ENCODE data around the gene ASB1. TPM values are rescaled to one million over a fixed set of nuclear protein-coding genes. Genes with fewer than 3 reads are reported as not detected.
"Not testable (repeated sequence)": the region's sequence is repeated elsewhere in the genome, so short reads cannot be mapped to it uniquely, and the experiment has no call there.

The ASB1 gene
- total and polyA plus RNA-seq, 4 donors: 22.1 to 41.9 (median 37.5) TPM

DNA sequence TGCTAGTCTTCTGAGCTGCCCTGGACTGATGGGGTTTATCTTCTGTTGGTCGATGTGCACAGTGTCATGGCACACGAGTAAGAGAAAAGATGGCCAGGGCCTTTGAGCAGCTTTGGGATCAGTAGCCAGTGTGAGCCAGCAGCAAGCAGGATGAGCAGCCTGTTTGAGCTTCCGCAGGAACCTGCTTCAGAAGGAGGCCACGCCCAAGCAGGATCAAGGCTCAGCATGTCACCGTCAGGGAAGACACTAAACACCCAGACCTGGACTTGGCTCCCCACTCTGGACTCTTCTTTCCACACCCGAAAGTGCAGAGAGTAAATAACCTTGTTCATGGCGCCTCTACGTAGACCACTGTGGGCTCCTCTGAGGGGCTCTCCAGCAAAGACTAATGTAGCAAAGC, 25.2 kb upstream of the ASB1 start:
- no peak for DNase-seq (ENCODE audit: low read depth in 4 of 6, low spot score in 6 of 6)
- WGBS (ENCODE audit: insufficient coverage): 94% methylated on average over 6 of the region's 8 CpGs

DNA sequence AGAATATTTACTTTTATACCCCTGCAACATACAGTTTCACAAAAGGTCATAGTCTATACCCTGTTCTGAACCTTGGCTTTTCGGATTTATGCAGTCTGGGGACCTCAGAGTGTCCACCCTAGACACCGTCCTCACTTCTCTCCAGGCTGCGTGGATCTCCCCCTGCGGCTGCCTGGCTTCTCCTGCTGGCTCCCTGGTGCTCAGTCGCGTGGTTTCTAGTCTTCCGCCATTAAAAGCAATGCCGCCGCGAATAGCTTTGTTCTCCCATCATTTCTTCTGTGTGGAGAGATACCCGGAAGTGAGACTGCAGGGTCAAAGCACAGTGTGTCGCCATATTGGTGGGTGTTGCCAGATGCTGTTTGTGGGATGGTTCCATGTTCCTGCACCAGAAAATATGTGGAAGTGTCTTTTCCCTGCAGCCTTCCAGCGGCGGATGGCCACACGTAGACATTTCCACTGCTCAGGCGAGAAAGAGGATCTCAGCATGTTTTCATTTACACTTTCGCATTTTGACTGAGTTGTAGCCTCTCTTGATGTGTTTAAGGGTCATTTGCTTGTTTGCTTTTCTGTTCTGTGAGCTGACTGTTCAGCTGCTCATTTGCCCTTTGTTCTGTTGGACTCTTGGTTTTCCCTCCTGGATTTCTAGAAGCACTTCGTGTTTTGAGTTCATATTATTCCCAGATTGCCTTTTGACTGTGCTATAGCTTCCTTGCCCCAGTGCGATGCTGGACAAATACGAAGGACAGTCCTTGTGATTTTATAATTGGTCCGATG, 22.9 kb upstream of the ASB1 start:
- Histone ChIP-seq H3K36me3 (ENCODE audit: control insufficient read depth, insufficient read depth, low read length) (peaks cover 46% of the 10 kb centered on the region), H3K4me1 (ENCODE audit: control insufficient read depth, insufficient read depth, low read length) (peaks cover 16% of the 10 kb centered on the region), H3K27ac (ENCODE audit: low read depth, low read length) (peak overlapping the region; percentile 58), H3K9me3 (ENCODE audit: control insufficient read depth, insufficient read depth, low read length) (no peaks in the 10 kb centered on the region), H3K4me3 (ENCODE audit: low read depth, low read length) (no peak overlapping the region), H3K27me3 (ENCODE audit: control insufficient read depth, insufficient read depth, low read length) (no peaks in the 10 kb centered on the region)
- WGBS (ENCODE audit: insufficient coverage): 87% methylated on average over 19 of the region's 21 CpGs
- DNase-seq (ENCODE audit: low read depth in 4 of 6, low spot score in 6 of 6): no peak

More for the DNA sequence above, 25.2 kb upstream of the ASB1 start:
- Histone ChIP-seq H3K4me3 (ENCODE audit: low read depth, low read length) (no peak overlapping the region), H3K36me3 (ENCODE audit: control insufficient read depth, insufficient read depth, low read length) (peaks cover 28% of the 10 kb centered on the region), H3K4me1 (ENCODE audit: control insufficient read depth, insufficient read depth, low read length) (peaks cover 21% of the 10 kb centered on the region), H3K27ac (ENCODE audit: low read depth, low read length) (no peak overlapping the region), H3K27me3 (ENCODE audit: control insufficient read depth, insufficient read depth, low read length) (no peaks in the 10 kb centered on the region), H3K9me3 (ENCODE audit: control insufficient read depth, insufficient read depth, low read length) (no peaks in the 10 kb centered on the region)

DNA sequence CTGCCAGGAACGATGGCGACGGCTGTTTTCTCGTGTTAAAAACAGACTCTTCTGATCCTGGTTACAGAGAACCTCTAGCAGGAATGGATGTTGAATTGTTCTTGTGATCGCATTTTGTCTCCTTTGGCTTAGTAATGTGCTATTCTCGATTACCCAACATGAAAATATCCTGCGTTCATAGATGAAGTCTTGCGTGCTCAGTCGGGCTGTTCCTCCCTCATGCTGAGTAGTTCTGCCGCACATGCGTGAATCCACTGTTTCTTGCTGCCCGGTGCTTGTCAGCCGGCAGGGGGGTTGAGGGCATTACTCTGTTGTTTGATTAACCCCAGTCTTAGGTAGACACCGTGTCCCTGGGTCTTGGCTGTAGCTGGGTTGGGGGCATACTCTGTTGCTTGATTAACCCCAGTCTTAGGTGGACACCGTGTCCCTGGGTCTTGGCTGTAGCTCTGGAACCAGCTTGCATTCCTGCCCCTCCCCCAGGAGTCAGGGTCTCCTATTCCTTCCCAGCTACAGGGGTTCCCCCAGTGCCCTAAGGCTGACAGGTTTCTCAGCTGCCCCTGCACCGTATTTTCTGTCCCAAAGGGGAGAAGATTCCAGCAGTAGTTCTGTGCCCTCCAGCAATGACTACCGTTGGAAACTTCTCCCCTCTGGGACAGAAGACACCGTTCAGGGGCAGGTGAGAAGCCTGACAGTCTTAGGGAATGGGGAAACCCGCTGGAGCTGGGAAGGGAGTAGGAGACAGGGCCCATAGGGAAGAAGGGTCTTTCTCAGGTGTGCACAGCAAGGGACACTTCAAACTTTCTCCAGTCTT, 22.1 kb upstream of the ASB1 start:
- WGBS (ENCODE audit: insufficient coverage): 83% methylated on average over 16 of the region's 19 CpGs
- H3K27ac ChIP-seq (ENCODE audit: low read depth, low read length): peak overlapping the region; percentile 58
- no peaks in the 10 kb centered on the region for H3K9me3 ChIP-seq (ENCODE audit: control insufficient read depth, insufficient read depth, low read length)
- peaks cover 53% of the 10 kb centered on the region for H3K36me3 ChIP-seq (ENCODE audit: control insufficient read depth, insufficient read depth, low read length)
- H3K4me3 ChIP-seq (ENCODE audit: low read depth, low read length): no peak overlapping the region
- peaks cover 16% of the 10 kb centered on the region for H3K4me1 ChIP-seq (ENCODE audit: control insufficient read depth, insufficient read depth, low read length)
- H3K27me3 ChIP-seq (ENCODE audit: control insufficient read depth, insufficient read depth, low read length): no peaks in the 10 kb centered on the region
- DNase-seq (ENCODE audit: low read depth in 4 of 6, low spot score in 6 of 6): no peak

DNA sequence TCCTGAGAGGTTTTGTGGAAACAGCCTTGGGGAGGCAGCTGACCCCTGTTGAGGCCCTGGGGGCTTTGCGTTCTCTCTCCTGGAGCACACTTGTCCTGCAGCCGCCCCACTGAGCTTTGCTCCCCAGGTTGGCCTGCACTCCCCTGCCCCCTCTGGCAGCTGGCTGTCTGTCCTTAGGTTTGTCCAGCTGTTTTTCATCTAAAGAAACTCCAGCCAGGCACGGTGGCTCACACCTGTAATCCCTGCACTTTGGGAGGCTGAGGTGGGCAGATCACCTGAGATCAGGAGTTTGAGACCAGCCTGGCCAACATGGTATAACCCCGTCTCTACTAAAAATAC, 21.5 kb upstream of the ASB1 start:
- DNase-seq (ENCODE audit: low read depth in 4 of 6, low spot score in 6 of 6); H3K9me3 ChIP-seq (ENCODE audit: control insufficient read depth, insufficient read depth, low read length); H3K4me3 ChIP-seq (ENCODE audit: low read depth, low read length); H3K27me3 ChIP-seq (ENCODE audit: control insufficient read depth, insufficient read depth, low read length); H3K27ac ChIP-seq (ENCODE audit: low read depth, low read length): not testable (repeated sequence)
- peaks cover 17% of the 10 kb centered on the region for H3K4me1 ChIP-seq (ENCODE audit: control insufficient read depth, insufficient read depth, low read length)
- H3K36me3 ChIP-seq (ENCODE audit: control insufficient read depth, insufficient read depth, low read length): peaks cover 57% of the 10 kb centered on the region
- WGBS (ENCODE audit: insufficient coverage): 87% methylated on average over 3 of the region's 4 CpGs

DNA sequence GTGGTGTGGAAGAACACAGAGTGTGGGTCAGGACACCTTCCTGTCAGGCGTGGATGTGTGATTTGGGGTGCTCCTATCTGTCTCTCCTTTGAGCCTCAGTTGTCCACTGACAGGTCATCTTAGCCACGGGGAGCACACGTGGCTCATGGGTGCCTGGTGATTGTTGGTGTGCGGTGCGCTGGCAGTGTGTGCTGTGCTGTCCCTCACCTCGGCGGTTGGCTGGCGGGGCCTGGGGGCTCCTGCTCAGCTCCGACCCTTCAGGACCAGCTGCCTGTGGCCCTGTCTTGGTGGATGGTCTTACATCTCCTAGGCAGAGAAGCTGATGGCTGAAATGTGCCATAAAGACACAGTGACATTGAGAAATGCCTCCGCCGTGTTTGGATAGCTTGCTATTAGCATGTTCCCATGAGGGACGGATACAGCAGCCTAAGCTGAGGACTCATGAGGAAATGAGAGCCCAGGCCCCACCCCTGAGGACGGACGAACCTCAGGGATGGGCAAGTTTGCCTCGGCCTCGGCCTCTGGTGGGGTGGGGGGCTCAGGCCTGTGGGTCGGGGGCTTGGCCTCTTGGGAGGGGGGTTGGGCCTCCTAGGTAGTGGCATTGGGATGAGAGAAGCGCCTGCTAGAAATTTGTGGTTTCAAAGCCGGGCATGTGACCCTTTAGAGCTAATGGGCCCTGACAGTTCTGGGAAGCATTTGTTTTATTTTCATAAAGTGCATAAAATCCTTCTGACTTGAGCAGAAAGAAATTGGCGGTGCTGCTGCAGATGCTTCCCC, 20.3 kb upstream of the ASB1 start:
- Histone ChIP-seq H3K4me3 (ENCODE audit: low read depth, low read length) (no peak overlapping the region), H3K9me3 (ENCODE audit: control insufficient read depth, insufficient read depth, low read length) (no peaks in the 10 kb centered on the region)
- 79% methylated on average over 16 of the region's 20 CpGs for WGBS (ENCODE audit: insufficient coverage)

DNA sequence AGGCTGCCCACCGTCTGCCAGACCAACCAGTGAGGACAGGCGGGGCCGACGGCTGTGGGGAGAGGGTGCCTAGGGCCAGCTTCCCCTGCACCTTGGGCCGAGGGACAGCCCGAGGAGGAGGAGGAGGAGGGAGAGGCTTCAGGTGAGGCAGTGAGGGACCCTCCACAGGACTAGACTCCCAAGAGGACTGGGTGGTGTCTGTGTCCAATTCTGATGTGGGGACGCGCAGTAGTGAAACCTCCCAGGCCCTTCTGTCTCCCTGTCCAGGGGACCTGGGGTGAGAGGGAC, 19.8 kb upstream of the ASB1 start:
- no peaks in the 10 kb centered on the region for H3K9me3 ChIP-seq (ENCODE audit: control insufficient read depth, insufficient read depth, low read length)
- no peaks in the 10 kb centered on the region for H3K27me3 ChIP-seq (ENCODE audit: control insufficient read depth, insufficient read depth, low read length)
- DNase-seq (ENCODE audit: low read depth in 4 of 6, low spot score in 6 of 6): no peak
- no peak overlapping the region for H3K4me3 ChIP-seq (ENCODE audit: low read depth, low read length)
- peaks cover 19% of the 10 kb centered on the region for H3K4me1 ChIP-seq (ENCODE audit: control insufficient read depth, insufficient read depth, low read length)
- peaks cover 53% of the 10 kb centered on the region for H3K36me3 ChIP-seq (ENCODE audit: control insufficient read depth, insufficient read depth, low read length)
- H3K27ac ChIP-seq (ENCODE audit: low read depth, low read length): no peak overlapping the region
- WGBS (ENCODE audit: insufficient coverage): 75% methylated on average over 8 of the region's 8 CpGs

More for the DNA sequence above, 20.3 kb upstream of the ASB1 start:
- peak in 1 of 6 donors; percentile 48 for DNase-seq (ENCODE audit: low read depth in 4 of 6, low spot score in 6 of 6)
- Histone ChIP-seq H3K27ac (ENCODE audit: low read depth, low read length) (no peak overlapping the region), H3K36me3 (ENCODE audit: control insufficient read depth, insufficient read depth, low read length) (peaks cover 56% of the 10 kb centered on the region), H3K27me3 (ENCODE audit: control insufficient read depth, insufficient read depth, low read length) (no peaks in the 10 kb centered on the region), H3K4me1 (ENCODE audit: control insufficient read depth, insufficient read depth, low read length) (peaks cover 19% of the 10 kb centered on the region)

DNA sequence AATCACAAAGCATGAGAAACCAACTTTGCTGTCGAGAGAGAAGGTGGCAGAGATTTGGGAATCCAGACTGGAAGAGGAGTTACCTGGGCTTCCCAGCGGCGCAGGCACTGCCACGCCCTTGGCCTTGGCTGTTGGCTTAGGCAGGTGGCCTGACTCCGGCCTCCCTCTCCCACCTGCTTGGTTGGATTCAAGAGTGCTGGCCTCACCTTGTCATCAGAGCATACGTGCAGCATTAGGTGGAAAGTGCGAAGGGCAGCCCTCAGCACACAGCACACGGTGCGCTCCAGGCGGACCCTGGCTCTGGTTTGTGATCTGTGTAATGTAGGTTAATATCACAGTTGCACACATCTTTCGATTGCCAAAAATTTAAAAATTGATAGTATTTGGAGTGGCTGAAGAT, 19.2 kb upstream of the ASB1 start:
- H3K9me3 ChIP-seq (ENCODE audit: control insufficient read depth, insufficient read depth, low read length): no peaks in the 10 kb centered on the region
- peaks cover 53% of the 10 kb centered on the region for H3K36me3 ChIP-seq (ENCODE audit: control insufficient read depth, insufficient read depth, low read length)
- H3K27ac ChIP-seq (ENCODE audit: low read depth, low read length): no peak overlapping the region
- H3K4me3 ChIP-seq (ENCODE audit: low read depth, low read length): no peak overlapping the region
- no peaks in the 10 kb centered on the region for H3K27me3 ChIP-seq (ENCODE audit: control insufficient read depth, insufficient read depth, low read length)
- peaks cover 19% of the 10 kb centered on the region for H3K4me1 ChIP-seq (ENCODE audit: control insufficient read depth, insufficient read depth, low read length)
- DNase-seq (ENCODE audit: low read depth in 4 of 6, low spot score in 6 of 6): no peak
- 80% methylated on average over 8 of the region's 11 CpGs for WGBS (ENCODE audit: insufficient coverage)

DNA sequence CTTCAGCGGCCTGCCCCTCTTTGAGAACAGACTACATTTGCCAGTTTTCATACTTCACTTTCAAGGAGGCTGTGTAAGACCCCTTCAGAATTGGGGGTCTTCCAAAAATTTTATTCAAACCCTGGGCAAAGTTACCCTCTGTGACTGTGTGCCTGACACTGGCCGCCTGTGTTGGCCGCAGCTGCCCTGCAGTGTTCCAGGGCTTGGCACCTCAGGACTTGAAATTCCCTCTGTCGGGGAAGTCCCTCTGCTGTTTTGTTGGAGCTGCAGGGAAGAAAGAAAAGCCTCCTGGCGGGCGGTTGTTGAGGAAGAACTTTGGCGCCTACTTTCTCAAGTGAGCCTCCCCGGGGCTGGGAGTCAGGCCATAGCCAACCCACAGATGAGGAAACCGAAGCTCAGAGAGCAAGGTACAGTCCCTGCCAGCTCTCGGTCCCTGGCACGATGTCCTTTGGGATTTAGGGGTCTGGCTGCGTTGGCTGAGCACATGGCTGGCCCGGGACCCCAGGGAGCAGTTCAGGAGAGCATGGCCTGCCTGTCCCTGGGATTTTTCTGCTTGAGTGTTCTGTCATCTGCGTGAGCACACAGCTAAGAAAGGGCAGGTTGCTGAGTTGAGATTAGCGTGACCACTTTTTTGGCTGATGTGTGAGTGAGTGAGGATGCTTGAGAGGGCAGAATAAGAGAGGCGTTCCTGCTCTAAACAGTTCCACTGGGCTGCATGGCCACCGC, 17.9 kb upstream of the ASB1 start:
- Histone ChIP-seq H3K27ac (ENCODE audit: low read depth, low read length) (peak overlapping the region; percentile 52), H3K36me3 (ENCODE audit: control insufficient read depth, insufficient read depth, low read length) (peaks cover 50% of the 10 kb centered on the region), H3K27me3 (ENCODE audit: control insufficient read depth, insufficient read depth, low read length) (no peaks in the 10 kb centered on the region), H3K9me3 (ENCODE audit: control insufficient read depth, insufficient read depth, low read length) (no peaks in the 10 kb centered on the region), H3K4me1 (ENCODE audit: control insufficient read depth, insufficient read depth, low read length) (peaks cover 19% of the 10 kb centered on the region), H3K4me3 (ENCODE audit: low read depth, low read length) (no peak overlapping the region)
- WGBS (ENCODE audit: insufficient coverage): 82% methylated on average over 17 of the region's 17 CpGs
- no peak for DNase-seq (ENCODE audit: low read depth in 4 of 6, low spot score in 6 of 6)
